SK-N-MC (cell line): ENCODE measurements around the gene CYSTM1.

Experiments used
- DNase-seq: peaks from one replicate; pipeline ENCODE4 v3.0.0-alpha.2; 2011; ENCODE audit warnings: low read depth, low spot score
- H3K27ac ChIP-seq: fragments of 200-600 bp; sonication (generic); 2 replicates; pipeline ENCODE4 v1.5.1; 2016; ENCODE audit warnings: mixed run types
- H3K36me3 ChIP-seq: fragments of 200-600 bp; sonication (generic); 2 replicates; pipeline ENCODE4 v1.6.1; 2017; ENCODE audit warnings: antibody characterized with exemption, low read length, mixed read lengths; ENCODE audit not compliant: insufficient read depth
- H3K4me3 ChIP-seq: fragments of 200-600 bp; sonication (generic); 2 replicates; pipeline ENCODE4 v1.5.1; 2016
- H3K9ac ChIP-seq: fragments of 200-600 bp; sonication (generic); 2 replicates; pipeline ENCODE4 v1.8.0; 2017; ENCODE audit warnings: mixed run types, mixed read lengths; ENCODE audit not compliant: insufficient read length
- H3K9me3 ChIP-seq: fragments of 200-600 bp; sonication (generic); 2 replicates; pipeline ENCODE4 v1.6.1; 2017; ENCODE audit warnings: low read depth, mild to moderate bottlenecking, antibody characterized with exemption, low read length, moderate library complexity, mixed read lengths
- EZH2 ChIP-seq: fragments of 200-600 bp; sonication (generic); IDR thresholded peaks from one replicate; pipeline ENCODE4 v1.6.1; 2017; ENCODE audit warnings: antibody characterized with exemption
- FOXP2 ChIP-seq: optimal IDR thresholded peaks from 2 replicates; pipeline ENCODE3; 2011; ENCODE audit warnings: mild to moderate bottlenecking, moderate library complexity; ENCODE audit not compliant: insufficient read depth; ENCODE audit errors: extremely low read length, control extremely low read depth
- POLR2AphosphoS5 ChIP-seq: IDR thresholded peaks from 2 replicates; pipeline ENCODE4 v1.6.1; 2012; ENCODE audit warnings: mild to moderate bottlenecking, low read depth, low read length, borderline replicate concordance

The CYSTM1 gene

GRCh38 chr5:140287801-140288521 lies 113.0 kb downstream of the CYSTM1 start:
- 0 out of 2 replicates have a peak overlapping the region, but pooled peaks have one; percentile 2 for H3K27ac ChIP-seq
- DNase-seq = no peak
- no peak overlapping the region for H3K4me3 ChIP-seq
- no peak for TF ChIP-seq POLR2AphosphoS5
- TF ChIP-seq FOXP2 = no peak
- no peak for TF ChIP-seq EZH2
- H3K9me3 ChIP-seq = no peaks in the 10 kb centered on the region
- H3K36me3 ChIP-seq = no peaks in the 10 kb centered on the region
- no peak overlapping the region for H3K9ac ChIP-seq

- no peak overlapping the region for H3K4me3 ChIP-seq
- peak overlapping the region; percentile 48; the same call in 1 of the 2 replicates for H3K27ac ChIP-seq
- H3K9me3 ChIP-seq = no peaks in the 10 kb centered on the region
- H3K9ac ChIP-seq = no peak overlapping the region
- no peaks in the 10 kb centered on the region for H3K36me3 ChIP-seq
- TF ChIP-seq FOXP2 (no peak), POLR2AphosphoS5 (no peak), EZH2 (no peak)
- DNase-seq = no peak
These were observed 117.4 kb downstream of the CYSTM1 start for GRCh38 chr5:140292212-140293036.
